Posterior vena cava (tissue), 2 donors: ENCODE measurements around the gene PPP2R3B. TPM values are rescaled to one million over a fixed set of nuclear protein-coding genes. Genes with fewer than 3 reads are reported as not detected.

Experiments
- DNase-seq: peaks from one replicate; pipeline ENCODE4 v3.0.0-alpha.2; 2020; ENCODE audit warnings: low spot score
- intact Hi-C, 2 donors: fragments of 100-400 bp; cut with DNase I; formaldehyde crosslinking; loops; one replicate each; pipeline versions ENCODE4 v1.14.1 to v1.14.2; 2022 to 2023
- total RNA-seq, 2 donors: library from RNA; stranded (reverse); fragmentation: NEBNext Ultra II Directional; extraction: Animal tissue kit (Norgen Biotek cat#: 25700); gene quantifications; one replicate each; pipeline ENCODE4 v1.2.1, GENCODE V29; 2021
- donor health status: DM: yes; HTN: yes; CAD: no.
- donor health status: DM: yes; HTN: yes; CAD: no.

Gene PPP2R3B
- total RNA-seq, 2 donors from 2014 or later: 17.9 to 23.4 TPM

- DNase-seq: peak; percentile 66
- intact Hi-C loops: no loop called here
Measured at GRCh38 chrX:291411-291901, 95.3 kb downstream of the PPP2R3B start.

DNA sequence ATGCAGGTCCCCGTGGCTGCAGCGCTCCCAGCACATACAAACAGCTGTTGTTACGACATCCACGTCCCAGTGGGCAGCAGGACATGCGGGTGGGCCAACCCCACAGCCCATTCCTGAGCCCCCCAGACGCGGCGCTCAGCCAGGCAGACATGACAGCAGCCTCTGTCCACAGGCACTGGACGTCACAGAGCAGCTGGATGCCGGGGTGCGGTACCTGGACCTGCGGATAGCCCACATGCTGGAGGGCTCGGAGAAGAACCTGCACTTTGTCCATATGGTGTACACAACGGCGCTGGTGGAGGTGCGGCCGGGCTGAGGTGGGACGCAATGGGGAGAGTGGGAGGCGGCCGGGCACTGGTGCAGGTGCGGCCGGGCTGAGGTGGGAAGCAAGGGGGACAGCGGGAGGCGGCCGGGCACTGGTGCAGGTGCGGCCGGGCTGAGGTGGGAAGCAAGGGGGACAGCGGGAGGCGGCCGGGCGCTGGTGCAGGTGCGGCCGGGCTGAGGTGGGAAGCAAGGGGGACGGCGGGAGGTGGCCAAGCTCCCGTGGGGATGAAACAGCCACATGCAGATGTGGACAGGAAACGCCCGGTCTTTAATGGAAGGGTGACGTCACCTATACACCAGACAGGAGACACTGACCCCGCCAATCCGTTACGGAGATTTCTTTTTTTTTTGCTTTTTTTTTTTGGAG lies 96.1 kb downstream of the PPP2R3B start:
- DNase-seq: peak; percentile 72

GRCh38 chrX:288561-288991 lies 98.1 kb downstream of the PPP2R3B start:
- DNase-seq: peak; percentile 71
- intact Hi-C loops: no loop called here

More for the DNA sequence above, 96.1 kb downstream of the PPP2R3B start:
- intact Hi-C loops: no loop called here

GRCh38 chrX:287670-288069 lies 99.0 kb downstream of the PPP2R3B start:
- intact Hi-C loops: no loop called here
- no peak for DNase-seq

- intact Hi-C loops: no loop called here
- DNase-seq: peak; percentile 31
Measured at GRCh38 chrX:285076-285677, 101.5 kb downstream of the PPP2R3B start.

Other genes starting within 250 kb of the PPP2R3B start
- 1 to 10 TPM; 3.1 to 5.6 TPM for gene PLCXD1, start 105.5 kb downstream of the PPP2R3B start, total RNA-seq
- 10 to 100 TPM; 31.1 to 34.9 TPM for gene GTPBP6, start 68.1 kb downstream of the PPP2R3B start, total RNA-seq
- not detected for gene SHOX, start 243.9 kb upstream of the PPP2R3B start, total RNA-seq